ENCODE measurements around the gene FRMPD3.
"Not testable (repeated sequence)": the region's sequence is repeated elsewhere in the genome, so short reads cannot be mapped to it uniquely, and the experiment has no call there.

The FRMPD3 gene

GRCh38 chrX:107448998-107449835, at the start of gene FRMPD3:
Gene FRMPD3, plus strand, starts transcription at chrX:107449652. Its CDS starts 76,937 bp downstream, at chrX:107526589.
- DNase-seq (ENCODE audit: low spot score) = no peak

GRCh38 chrX:107420571-107420970, 28.9 kb upstream of the FRMPD3 start:
- no peak for DNase-seq (ENCODE audit: low spot score)

GRCh38 chrX:107421337-107421861, 28.1 kb upstream of the FRMPD3 start:
- DNase-seq (ENCODE audit: low spot score) = no peak

GRCh38 chrX:107429090-107429489, 20.4 kb upstream of the FRMPD3 start:
- peak; percentile 35 for DNase-seq (ENCODE audit: low spot score)

- no peak for DNase-seq (ENCODE audit: low spot score)
Measured at GRCh38 chrX:107440187-107440586, 9.3 kb upstream of the FRMPD3 start.

GRCh38 chrX:107440692-107441091, 8.8 kb upstream of the FRMPD3 start:
- no peak for DNase-seq (ENCODE audit: low spot score)

GRCh38 chrX:107442914-107443527, 6.4 kb upstream of the FRMPD3 start:
- DNase-seq (ENCODE audit: low spot score) = no peak

- no peak for DNase-seq (ENCODE audit: low spot score)
Measured at GRCh38 chrX:107445146-107445545, 4.3 kb upstream of the FRMPD3 start.

GRCh38 chrX:107445631-107446030, 3.8 kb upstream of the FRMPD3 start:
- no peak for DNase-seq (ENCODE audit: low spot score)

GRCh38 chrX:107447642-107448041, 1.8 kb upstream of the FRMPD3 start:
- no peak for DNase-seq (ENCODE audit: low spot score)

GRCh38 chrX:107448625-107448997, 841 bp upstream of the FRMPD3 start:
- no peak for DNase-seq (ENCODE audit: low spot score)

- DNase-seq (ENCODE audit: low spot score) = peak; percentile 20
Measured at GRCh38 chrX:107450823-107451509, 1.5 kb downstream of the FRMPD3 start.

- no peak for DNase-seq (ENCODE audit: low spot score)
Measured at GRCh38 chrX:107451731-107452130, 2.3 kb downstream of the FRMPD3 start.

GRCh38 chrX:107452581-107452980, 3.1 kb downstream of the FRMPD3 start:
- DNase-seq (ENCODE audit: low spot score) = no peak

GRCh38 chrX:107454302-107454701, 4.8 kb downstream of the FRMPD3 start:
- DNase-seq (ENCODE audit: low spot score) = peak; percentile 82

GRCh38 chrX:107457289-107457688, 7.8 kb downstream of the FRMPD3 start:
- DNase-seq (ENCODE audit: low spot score) = no peak

- no peak for DNase-seq (ENCODE audit: low spot score)
Measured at GRCh38 chrX:107465932-107466620, 16.6 kb downstream of the FRMPD3 start.

- no peak for DNase-seq (ENCODE audit: low spot score)
Measured at GRCh38 chrX:107467271-107467670, 17.8 kb downstream of the FRMPD3 start.

GRCh38 chrX:107470198-107470597, 20.7 kb downstream of the FRMPD3 start:
- DNase-seq (ENCODE audit: low spot score) = no peak

- DNase-seq (ENCODE audit: low spot score) = no peak
Measured at GRCh38 chrX:107470971-107471370, 21.5 kb downstream of the FRMPD3 start.

- DNase-seq (ENCODE audit: low spot score) = not testable (repeated sequence)
Measured at GRCh38 chrX:107471420-107471819, 22.0 kb downstream of the FRMPD3 start.

- no peak for DNase-seq (ENCODE audit: low spot score)
Measured at GRCh38 chrX:107477406-107477805, 28.0 kb downstream of the FRMPD3 start.
